Measurements from ENCODE around the gene CWC27.

- no peak for TF ChIP-seq EP300 (IDR thresholded peaks at IDR 0.05)
- no peak for TF ChIP-seq CTCF (IDR thresholded peaks at IDR 0.05)
- TF ChIP-seq POLR2A (IDR thresholded peaks at IDR 0.05): no peak
These were observed 131.9 kb downstream of the CWC27 start for GRCh38 chr5:64900618-64901017.
